Upper lobe of right lung (tissue), 1 donor: ENCODE data around the gene HMCN1. TPM values are rescaled to one million over a fixed set of nuclear protein-coding genes. Genes with fewer than 3 reads are reported as not detected.
A peak's percentile ranks its signal among the peaks of the same experiment; 100 is the strongest.

Experiments
- ATAC-seq: fragments of 200-7000 bp; cut with Tn5 transposase; one replicate; pipeline ENCODE4 v1.9.1; 2020; ENCODE audit warnings: mild to moderate bottlenecking, moderate library complexity
- DNase-seq: peaks from one replicate; pipeline ENCODE4 v3.0.0-alpha.2; 2020
- H3K27ac ChIP-seq: fragments of 200-600 bp; one replicate; pipeline ENCODE4 v1.8.0; 2022
- H3K27me3 ChIP-seq: fragments of 200-600 bp; one replicate; pipeline ENCODE4 v1.8.0; 2022; ENCODE audit warnings: mild to moderate bottlenecking
- H3K36me3 ChIP-seq: fragments of 200-600 bp; one replicate; pipeline ENCODE4 v1.8.0; 2022
- H3K4me1 ChIP-seq: fragments of 200-600 bp; one replicate; pipeline ENCODE4 v1.8.0; 2022
- H3K4me3 ChIP-seq: fragments of 200-600 bp; one replicate; pipeline ENCODE4 v1.8.0; 2022; ENCODE audit warnings: mild to moderate bottlenecking
- H3K9me3 ChIP-seq: fragments of 200-600 bp; one replicate; pipeline ENCODE4 v1.8.0; 2022
- intact Hi-C: fragments of 100-400 bp; cut with DNase I; formaldehyde crosslinking; loops from one replicate; pipeline ENCODE4 v1.11.0; 2022
- total RNA-seq: library from RNA; stranded (reverse); fragmentation: NEBNext Ultra II Directional; extraction: Animal tissue kit (Norgen Biotek cat#: 25700); gene quantifications from one replicate; pipeline ENCODE4 v1.2.1, GENCODE V29; 2021
- TF ChIP-seq, protein P1 (sequence below): fragments of 200-600 bp; IDR thresholded peaks from one replicate; pipeline ENCODE4 v1.8.0; 2022; ENCODE audit warnings: antibody characterized with exemption
- donor health status: DM: no; HTN: yes; CAD: no; lungs with severe emphysema.

HMCN1 gene
- total RNA-seq, 1 donor from 2014 or later = 45.4 TPM

DNA sequence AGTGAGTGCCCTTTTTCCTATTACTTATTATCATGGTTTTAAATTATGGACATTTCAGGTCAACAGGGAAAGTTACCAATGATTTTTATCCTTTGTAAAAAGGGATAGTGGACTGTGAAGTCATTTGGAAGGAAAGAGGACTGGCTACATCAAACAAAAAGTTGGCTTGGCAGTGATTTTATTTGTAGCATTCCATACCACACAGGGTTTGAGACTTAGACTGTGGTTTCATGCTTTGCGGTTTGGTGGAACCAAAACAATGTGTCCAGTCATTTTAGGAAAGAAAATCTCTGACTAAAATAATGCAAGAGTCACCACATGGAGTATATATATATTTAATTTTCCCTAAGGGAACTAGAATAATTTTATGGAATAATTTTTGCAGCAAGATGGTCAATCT, 239.5 kb downstream of the HMCN1 start:
- Histone ChIP-seq H3K4me3 (no peak overlapping the region), H3K27me3 (no peaks in the 10 kb centered on the region), H3K36me3 (no peaks in the 10 kb centered on the region), H3K27ac (no peak overlapping the region), H3K4me1 (no peaks in the 10 kb centered on the region), H3K9me3 (no peaks in the 10 kb centered on the region)
- intact Hi-C loops = no loop called here
- TF ChIP-seq, protein P1, sequence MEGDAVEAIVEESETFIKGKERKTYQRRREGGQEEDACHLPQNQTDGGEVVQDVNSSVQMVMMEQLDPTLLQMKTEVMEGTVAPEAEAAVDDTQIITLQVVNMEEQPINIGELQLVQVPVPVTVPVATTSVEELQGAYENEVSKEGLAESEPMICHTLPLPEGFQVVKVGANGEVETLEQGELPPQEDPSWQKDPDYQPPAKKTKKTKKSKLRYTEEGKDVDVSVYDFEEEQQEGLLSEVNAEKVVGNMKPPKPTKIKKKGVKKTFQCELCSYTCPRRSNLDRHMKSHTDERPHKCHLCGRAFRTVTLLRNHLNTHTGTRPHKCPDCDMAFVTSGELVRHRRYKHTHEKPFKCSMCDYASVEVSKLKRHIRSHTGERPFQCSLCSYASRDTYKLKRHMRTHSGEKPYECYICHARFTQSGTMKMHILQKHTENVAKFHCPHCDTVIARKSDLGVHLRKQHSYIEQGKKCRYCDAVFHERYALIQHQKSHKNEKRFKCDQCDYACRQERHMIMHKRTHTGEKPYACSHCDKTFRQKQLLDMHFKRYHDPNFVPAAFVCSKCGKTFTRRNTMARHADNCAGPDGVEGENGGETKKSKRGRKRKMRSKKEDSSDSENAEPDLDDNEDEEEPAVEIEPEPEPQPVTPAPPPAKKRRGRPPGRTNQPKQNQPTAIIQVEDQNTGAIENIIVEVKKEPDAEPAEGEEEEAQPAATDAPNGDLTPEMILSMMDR = no peak
- DNase-seq = no peak
- no peak for ATAC-seq

DNA sequence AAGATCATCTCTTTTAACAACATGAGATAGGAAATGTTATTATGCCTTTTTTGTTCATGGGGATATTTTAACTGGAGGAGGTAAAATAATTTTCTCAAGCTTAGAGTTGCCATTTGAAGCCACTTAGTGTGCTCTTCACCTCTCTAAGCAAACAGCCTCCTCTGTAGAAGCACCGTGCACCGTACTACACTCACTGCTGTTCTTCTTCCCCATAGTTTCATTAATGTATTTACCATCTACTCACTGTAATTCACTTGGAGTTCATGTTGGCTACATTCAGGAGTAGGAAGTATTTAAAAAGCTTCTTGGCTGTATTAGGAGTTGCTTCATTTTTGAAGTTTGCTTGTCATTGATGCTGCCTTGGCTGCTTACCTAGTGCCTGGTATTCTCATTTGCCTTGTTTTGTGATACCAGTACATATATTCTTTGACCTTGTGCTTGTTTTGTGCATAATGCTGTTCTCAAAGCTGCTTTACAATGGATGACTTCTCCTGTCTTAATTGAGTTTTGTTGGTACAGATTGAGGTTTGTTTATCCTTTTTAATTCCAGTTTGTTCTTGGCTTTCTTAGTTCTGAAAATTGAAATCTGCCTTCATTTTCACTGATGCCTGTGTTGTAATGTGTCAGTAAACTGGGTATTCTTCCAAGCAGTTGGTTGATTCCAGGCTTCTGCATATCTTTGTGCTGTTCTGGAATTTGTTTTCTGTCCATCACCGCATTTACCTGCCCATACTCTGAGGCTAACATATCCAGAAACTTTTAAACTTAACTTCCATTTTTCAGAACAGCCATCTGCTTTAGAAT, 240.4 kb downstream of the HMCN1 start:
- no peaks in the 10 kb centered on the region for H3K9me3 ChIP-seq
- H3K4me3 ChIP-seq = no peak overlapping the region
- H3K27me3 ChIP-seq = no peaks in the 10 kb centered on the region
- no peaks in the 10 kb centered on the region for H3K36me3 ChIP-seq
- no peak overlapping the region for H3K27ac ChIP-seq
- TF ChIP-seq, protein P1 = no peak
- ATAC-seq (peak; percentile 41), DNase-seq (no peak)
- intact Hi-C loops = no loop called here
- no peaks in the 10 kb centered on the region for H3K4me1 ChIP-seq

DNA sequence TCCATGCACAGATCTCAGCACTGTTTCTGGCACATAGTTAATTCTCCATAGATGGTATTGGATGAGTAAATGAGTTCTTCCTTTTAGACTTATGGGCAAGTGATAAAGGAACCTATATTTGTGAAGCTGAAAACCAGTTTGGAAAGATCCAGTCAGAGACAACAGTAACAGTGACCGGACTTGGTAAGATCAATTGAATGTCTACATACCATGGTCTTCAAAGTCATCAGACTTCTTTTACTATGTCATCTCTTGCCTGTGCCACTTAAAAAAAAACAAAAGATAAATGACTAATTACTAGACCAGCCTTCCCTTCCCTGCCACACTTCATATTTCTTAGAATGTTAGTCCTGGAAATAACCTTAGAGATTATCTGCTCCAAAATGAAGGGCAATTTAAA, 246.7 kb downstream of the HMCN1 start:
- TF ChIP-seq, protein P1 = no peak
- DNase-seq (no peak), ATAC-seq (no peak)
- Histone ChIP-seq H3K4me3 (no peak overlapping the region), H3K27ac (no peak overlapping the region), H3K27me3 (no peaks in the 10 kb centered on the region), H3K9me3 (no peaks in the 10 kb centered on the region), H3K36me3 (no peaks in the 10 kb centered on the region), H3K4me1 (peaks cover 7% of the 10 kb centered on the region)
- intact Hi-C loops = no loop called here

DNA sequence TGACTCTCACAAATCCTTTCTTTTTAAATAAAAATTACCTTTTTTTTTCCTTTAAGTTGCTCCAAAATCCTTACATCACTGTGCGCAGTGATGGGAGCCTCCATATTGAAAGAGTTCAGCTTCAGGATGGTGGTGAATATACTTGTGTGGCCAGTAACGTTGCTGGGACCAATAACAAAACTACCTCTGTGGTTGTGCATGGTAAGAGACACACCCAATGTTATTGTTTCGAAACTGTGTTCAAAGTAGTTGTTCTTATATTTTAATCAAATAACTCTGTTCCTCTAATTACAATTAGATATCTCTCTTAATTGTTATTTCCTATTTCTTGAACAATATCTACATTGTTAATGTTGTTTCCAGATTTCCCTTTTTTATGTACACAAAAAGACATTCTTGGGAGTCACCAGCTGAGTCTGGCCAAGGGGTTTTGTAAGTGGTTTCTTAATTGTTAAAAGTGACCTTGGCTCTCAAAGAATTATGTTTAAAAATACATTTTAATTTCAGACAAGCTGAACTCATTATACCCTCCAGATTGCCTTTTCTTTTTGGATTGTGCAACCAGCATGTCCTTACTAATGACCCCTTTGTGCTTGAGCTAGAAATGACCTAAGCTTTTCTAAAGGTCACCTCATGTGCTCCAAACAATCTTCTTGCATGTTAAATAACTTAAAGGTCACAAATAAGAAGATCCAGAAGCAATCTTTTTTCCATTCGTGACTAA, 250.1 kb downstream of the HMCN1 start:
- TF ChIP-seq, protein P1 = no peak
- DNase-seq = no peak
- peaks cover 7% of the 10 kb centered on the region for H3K4me1 ChIP-seq
- no peaks in the 10 kb centered on the region for H3K27me3 ChIP-seq
- H3K27ac ChIP-seq = no peak overlapping the region
- H3K9me3 ChIP-seq = no peaks in the 10 kb centered on the region
- no peaks in the 10 kb centered on the region for H3K36me3 ChIP-seq
- intact Hi-C loops = no loop called here
- no peak for ATAC-seq
- no peak overlapping the region for H3K4me3 ChIP-seq

DNA sequence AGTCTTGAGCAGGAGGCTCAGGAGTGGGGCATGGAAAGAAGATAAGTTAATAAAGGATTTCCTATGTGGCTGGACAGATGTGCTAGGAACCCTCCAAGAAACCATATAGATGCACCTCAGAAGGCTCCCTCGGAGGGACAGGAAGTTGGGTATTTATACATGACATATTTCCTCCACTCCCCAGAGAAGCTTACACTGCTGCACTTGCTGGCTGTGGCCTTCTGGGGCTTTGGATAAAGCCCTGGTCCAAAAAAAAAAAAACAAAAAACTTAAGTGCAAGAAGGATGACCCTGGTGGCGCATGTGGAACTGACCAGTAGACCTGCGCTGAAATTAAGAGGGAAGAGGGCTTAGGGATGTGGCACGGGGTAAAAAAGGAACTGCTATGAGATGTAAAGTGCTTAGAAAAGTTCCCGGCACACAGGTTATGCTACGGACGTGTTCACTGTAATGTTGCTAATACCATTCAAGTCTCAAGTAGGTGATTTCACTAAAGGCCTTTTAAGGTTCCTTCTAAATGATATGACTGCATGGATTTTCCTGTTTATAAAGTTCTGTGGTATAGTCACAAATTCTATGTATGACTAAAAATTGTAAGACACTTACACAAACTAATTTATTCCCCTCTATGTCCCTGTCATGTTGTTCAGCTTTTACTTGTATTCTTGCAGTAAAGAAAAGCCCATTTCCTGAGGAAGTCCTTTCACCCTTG, 253.6 kb downstream of the HMCN1 start:
- H3K4me3 ChIP-seq = no peak overlapping the region
- ATAC-seq (no peak), DNase-seq (no peak)
- intact Hi-C loops = no loop called here
- H3K36me3 ChIP-seq = no peaks in the 10 kb centered on the region
- H3K4me1 ChIP-seq = peaks cover 7% of the 10 kb centered on the region
- TF ChIP-seq, protein P1 = no peak
- no peaks in the 10 kb centered on the region for H3K27me3 ChIP-seq
- H3K9me3 ChIP-seq = no peaks in the 10 kb centered on the region
- no peak overlapping the region for H3K27ac ChIP-seq
